ENCODE data around the gene ABCA6.

ABCA6 gene

DNA sequence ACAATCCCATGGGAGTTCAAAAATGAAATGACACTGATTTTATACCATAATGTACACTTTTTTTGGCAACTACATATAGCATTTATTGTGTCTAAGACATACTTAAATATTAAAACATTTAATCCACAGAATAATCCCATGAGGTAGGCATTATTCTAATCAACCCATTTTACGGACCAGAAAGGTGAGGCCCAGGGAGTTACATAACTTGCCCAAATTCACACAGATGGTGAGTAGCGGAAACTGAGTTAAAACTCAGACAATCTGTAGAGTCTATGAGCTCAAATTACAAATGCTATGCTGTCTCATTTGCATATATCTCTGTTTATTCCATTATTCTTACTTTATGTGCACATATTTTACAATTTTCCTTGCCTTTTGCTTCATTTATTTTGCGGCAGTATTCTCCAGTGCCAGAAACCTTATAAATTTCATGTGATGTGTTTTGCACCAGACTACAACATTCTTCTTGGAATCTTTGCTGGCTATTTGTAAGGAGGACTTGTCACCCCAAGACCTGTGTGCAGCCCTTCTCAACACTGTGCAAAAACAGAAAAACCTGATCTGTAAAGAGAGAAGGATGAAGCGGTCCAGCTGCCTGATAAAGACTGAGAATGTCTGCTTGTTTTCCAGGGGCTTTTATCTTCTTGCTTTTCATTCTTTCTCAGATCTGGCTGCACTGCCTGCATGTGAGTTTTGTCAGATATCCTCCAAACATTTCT, 78.7 kb downstream of the ABCA6 start:
- H2AFZ ChIP-seq (ENCODE audit: low read length): no peak overlapping the region

DNA sequence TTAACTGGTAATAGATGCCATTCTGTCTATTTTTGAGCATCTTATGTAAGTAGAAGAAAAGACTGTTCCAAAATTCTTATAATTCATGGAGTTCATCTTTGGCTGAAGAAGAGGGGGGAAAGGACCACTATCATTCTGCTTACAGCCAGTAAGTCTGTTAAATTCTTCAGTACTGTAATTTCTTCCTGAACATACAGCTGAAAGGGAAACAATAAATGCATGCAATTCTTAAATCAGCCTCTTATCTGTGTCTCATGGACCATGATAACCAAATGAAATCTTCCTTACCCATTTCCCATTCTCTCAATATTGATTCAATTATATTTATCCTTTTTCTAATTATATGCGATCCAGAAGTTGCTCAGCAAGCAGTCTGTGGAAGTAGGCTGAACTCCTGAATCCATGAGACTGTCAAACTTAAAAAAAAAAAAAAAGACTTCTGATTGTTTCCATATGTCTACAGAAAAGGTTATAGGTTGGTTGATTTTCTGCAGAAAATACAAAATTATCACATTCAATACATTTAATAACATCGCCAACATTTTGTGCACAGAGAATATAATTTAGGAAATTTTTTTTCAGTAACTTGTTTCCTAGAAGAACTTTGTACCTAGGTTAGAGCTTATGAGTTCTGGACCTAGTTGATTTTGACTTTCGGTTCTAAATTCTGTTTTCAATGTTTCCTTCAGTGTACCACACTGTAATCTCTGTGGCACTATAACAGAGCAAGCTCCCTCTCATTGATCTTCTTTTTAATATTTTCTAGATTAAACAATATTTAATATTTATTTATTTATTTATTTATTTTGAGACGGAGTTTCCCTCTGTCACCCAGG, 79.8 kb downstream of the ABCA6 start:
- no peak overlapping the region for H3K27ac ChIP-seq (ENCODE audit: low read depth, low read length, poor library complexity, severe bottlenecking)
- H3K9me3 ChIP-seq (ENCODE audit: low read length): no peaks in the 10 kb centered on the region
- H3K27me3 ChIP-seq (ENCODE audit: insufficient read depth, low read length): no peaks in the 10 kb centered on the region
- no peaks in the 10 kb centered on the region for H3K36me3 ChIP-seq (ENCODE audit: insufficient read depth, low read length)
- H2AFZ ChIP-seq (ENCODE audit: low read length): no peak overlapping the region
- H3K9ac ChIP-seq (ENCODE audit: low read length): no peak overlapping the region
- H3K4me1 ChIP-seq (ENCODE audit: insufficient read depth, low read length, severe bottlenecking): peaks cover 8% of the 10 kb centered on the region
- no peak for TF ChIP-seq EZH2 (IDR thresholded peaks at IDR 0.05; ENCODE audit: borderline replicate concordance, low read length)
- TF ChIP-seq, protein P1, sequence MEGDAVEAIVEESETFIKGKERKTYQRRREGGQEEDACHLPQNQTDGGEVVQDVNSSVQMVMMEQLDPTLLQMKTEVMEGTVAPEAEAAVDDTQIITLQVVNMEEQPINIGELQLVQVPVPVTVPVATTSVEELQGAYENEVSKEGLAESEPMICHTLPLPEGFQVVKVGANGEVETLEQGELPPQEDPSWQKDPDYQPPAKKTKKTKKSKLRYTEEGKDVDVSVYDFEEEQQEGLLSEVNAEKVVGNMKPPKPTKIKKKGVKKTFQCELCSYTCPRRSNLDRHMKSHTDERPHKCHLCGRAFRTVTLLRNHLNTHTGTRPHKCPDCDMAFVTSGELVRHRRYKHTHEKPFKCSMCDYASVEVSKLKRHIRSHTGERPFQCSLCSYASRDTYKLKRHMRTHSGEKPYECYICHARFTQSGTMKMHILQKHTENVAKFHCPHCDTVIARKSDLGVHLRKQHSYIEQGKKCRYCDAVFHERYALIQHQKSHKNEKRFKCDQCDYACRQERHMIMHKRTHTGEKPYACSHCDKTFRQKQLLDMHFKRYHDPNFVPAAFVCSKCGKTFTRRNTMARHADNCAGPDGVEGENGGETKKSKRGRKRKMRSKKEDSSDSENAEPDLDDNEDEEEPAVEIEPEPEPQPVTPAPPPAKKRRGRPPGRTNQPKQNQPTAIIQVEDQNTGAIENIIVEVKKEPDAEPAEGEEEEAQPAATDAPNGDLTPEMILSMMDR (IDR thresholded peaks at IDR 0.05; ENCODE audit: low read length): no peak
- no peaks in the 10 kb centered on the region for H3F3A ChIP-seq (ENCODE audit: insufficient read depth, low read length)
- H4K20me1 ChIP-seq (ENCODE audit: insufficient read depth, low read length): no peaks in the 10 kb centered on the region
- H3K4me2 ChIP-seq (ENCODE audit: low read length): no peak overlapping the region
- H3K9me2 ChIP-seq (ENCODE audit: low read depth, low read length): no peaks in the 10 kb centered on the region
- H3K4me3 ChIP-seq (ENCODE audit: low read depth, low read length, poor library complexity, severe bottlenecking): no peak overlapping the region
- H3K79me2 ChIP-seq (ENCODE audit: insufficient read depth, low read length): no peaks in the 10 kb centered on the region

More for the DNA sequence above, 78.7 kb downstream of the ABCA6 start:
- H3F3A ChIP-seq (ENCODE audit: insufficient read depth, low read length): no peaks in the 10 kb centered on the region
- H3K4me3 ChIP-seq (ENCODE audit: low read depth, low read length, poor library complexity, severe bottlenecking): no peak overlapping the region
- H3K4me1 ChIP-seq (ENCODE audit: insufficient read depth, low read length, severe bottlenecking): peaks cover 8% of the 10 kb centered on the region
- H3K27ac ChIP-seq (ENCODE audit: low read depth, low read length, poor library complexity, severe bottlenecking): no peak overlapping the region
- TF ChIP-seq, protein P1 (IDR thresholded peaks at IDR 0.05; ENCODE audit: low read length): no peak
- TF ChIP-seq EZH2 (IDR thresholded peaks at IDR 0.05; ENCODE audit: borderline replicate concordance, low read length): no peak
- H3K27me3 ChIP-seq (ENCODE audit: insufficient read depth, low read length): no peaks in the 10 kb centered on the region
- no peak overlapping the region for H3K4me2 ChIP-seq (ENCODE audit: low read length)
- no peaks in the 10 kb centered on the region for H3K9me3 ChIP-seq (ENCODE audit: low read length)
- no peaks in the 10 kb centered on the region for H3K9me2 ChIP-seq (ENCODE audit: low read depth, low read length)
- H3K9ac ChIP-seq (ENCODE audit: low read length): no peak overlapping the region
- H3K79me2 ChIP-seq (ENCODE audit: insufficient read depth, low read length): no peaks in the 10 kb centered on the region
- no peaks in the 10 kb centered on the region for H3K36me3 ChIP-seq (ENCODE audit: insufficient read depth, low read length)
- no peaks in the 10 kb centered on the region for H4K20me1 ChIP-seq (ENCODE audit: insufficient read depth, low read length)

DNA sequence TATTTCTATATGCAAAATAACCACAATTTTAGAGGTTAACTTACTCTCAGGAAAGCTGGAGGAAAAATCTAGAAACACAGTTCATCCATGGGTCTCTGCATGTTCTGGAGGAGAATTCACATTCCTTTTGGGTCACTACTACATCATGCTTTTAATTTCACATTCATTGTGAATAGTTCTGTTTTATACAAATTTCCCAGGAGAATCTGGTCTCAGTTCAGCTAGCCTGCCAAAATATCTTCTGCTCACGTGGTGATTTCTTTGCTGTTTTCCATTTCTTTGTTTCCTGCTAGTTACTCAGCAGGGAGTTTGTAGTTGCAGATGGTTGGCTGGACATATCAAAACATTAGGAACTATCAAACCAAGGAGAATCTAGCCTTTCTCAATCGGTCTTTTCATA, 80.9 kb downstream of the ABCA6 start, which contains the start of gene ABCA9:
TSS of gene ABCA9 (minus strand) at position 106 of the 400 bp plus-strand sequence. CDS start 9,801 bp downstream, outside the sequence.
- Histone ChIP-seq H3K9me2 (ENCODE audit: low read depth, low read length) (no peaks in the 10 kb centered on the region), H3K9me3 (ENCODE audit: low read length) (no peaks in the 10 kb centered on the region), H3K4me2 (ENCODE audit: low read length) (no peak within 1 kb of the TSS), H3K4me1 (ENCODE audit: insufficient read depth, low read length, severe bottlenecking) (peaks cover 8% of the 10 kb centered on the region), H3K4me3 (ENCODE audit: low read depth, low read length, poor library complexity, severe bottlenecking) (no peak within 1 kb of the TSS), H3K79me2 (ENCODE audit: insufficient read depth, low read length) (no peaks in the 10 kb centered on the region), H3K9ac (ENCODE audit: low read length) (no peak within 1 kb of the TSS), H3F3A (ENCODE audit: insufficient read depth, low read length) (no peaks in the 10 kb centered on the region), H4K20me1 (ENCODE audit: insufficient read depth, low read length) (no peaks in the 10 kb centered on the region), H3K36me3 (ENCODE audit: insufficient read depth, low read length) (no peaks in the 10 kb centered on the region), H3K27ac (ENCODE audit: low read depth, low read length, poor library complexity, severe bottlenecking) (no peak within 1 kb of the TSS), H2AFZ (ENCODE audit: low read length) (no peak within 1 kb of the TSS), H3K27me3 (ENCODE audit: insufficient read depth, low read length) (no peaks in the 10 kb centered on the region)
- TF ChIP-seq, protein P1 (IDR thresholded peaks at IDR 0.05; ENCODE audit: low read length): no peak
- TF ChIP-seq EZH2 (IDR thresholded peaks at IDR 0.05; ENCODE audit: borderline replicate concordance, low read length): no peak
